Pancreas (tissue), 10 donors: ENCODE results near the gene OR2H2. TPM values are rescaled to one million over a fixed set of nuclear protein-coding genes. Genes with fewer than 3 reads are reported as not detected.

Experiments
- ATAC-seq, 4 donors: fragments of 200-7000 bp; cut with Tn5 transposase; one replicate each; pipeline versions ENCODE4 v1.8.0 to v1.9.1; 2020; ENCODE audit warnings: mild to moderate bottlenecking in 4 of 4, moderate library complexity in 4 of 4
- DNase-seq, 6 donors: peaks; one replicate each; pipeline ENCODE4 v3.0.0-alpha.2; 2020
- FAIRE-seq: peaks from 2 replicates; lab custom pipeline; 2012; peaks lifted over from hg19 to GRCh38; lab: Jason Lieb, UNC
- H3K27ac ChIP-seq, 4 donors: fragments of 200-600 bp; sonication (generic); 1 replicate in 3 of 4; 2 replicates in 1 of 4; pipeline versions ENCODE4 v1.5.0 to v1.8.0; 2020
- H3K27me3 ChIP-seq, 4 donors: fragments of 200-600 bp; one replicate each; pipeline ENCODE4 v1.8.0; 2021
- H3K36me3 ChIP-seq, 3 donors: fragments of 200-600 bp; sonication (generic) in 1 of 3; one replicate each; pipeline versions ENCODE4 v1.5.0 to v1.8.0; 2020 to 2021
- H3K4me1 ChIP-seq, 3 donors: fragments of 200-600 bp; one replicate each; pipeline ENCODE4 v1.8.0; 2021
- H3K4me3 ChIP-seq, 4 donors: fragments of 200-600 bp; sonication (generic) in 2 of 4; one replicate each; pipeline versions ENCODE4 v1.5.0 to v1.8.0; 2020 to 2021
- H3K9me3 ChIP-seq, 4 donors: fragments of 200-600 bp; one replicate each; pipeline ENCODE4 v1.8.0; 2021
- WGBS, 2 donors: extraction: QIAGEN DNeasy Blood & Tissue Kit; methylation state at CpG; one replicate each; pipeline ENCODE4 v1.1.7; 2013; 5-methylcytosine and 5-hydroxymethylcytosine counted together
- intact Hi-C, 3 donors: fragments of 100-400 bp; cut with DNase I; formaldehyde crosslinking; loops; one replicate each; pipeline versions ENCODE4 v1.11.1 to v1.14.2; 2022
- polyA plus RNA-seq, 2 donors: library from polyadenylated mRNA; stranded (reverse); fragments of 200-250 nt; gene quantifications; one replicate each; pipeline ENCODE4 v1.2.3, GENCODE V29; 2013
- total RNA-seq, 6 donors: library from RNA; stranded (reverse); fragmentation: NEBNext Ultra II Directional in 4 of 6; extraction: Animal tissue kit (Norgen Biotek cat#: 25700) in 4 of 6; gene quantifications; one replicate each; pipeline versions ENCODE4 v1.2.1 to v1.2.4, GENCODE V29; 2021 to 2023
- TF ChIP-seq, protein P1 (sequence below), 4 donors: fragments of 200-600 bp; sonication (generic) in 3 of 4; IDR thresholded peaks; one replicate each; pipeline versions ENCODE4 v1.5.0 to v1.8.0; 2021; ENCODE audit warnings: antibody characterized with exemption in 4 of 4
- donor health status: healthy with polysubstance abuse.
- donor health status: DM: no; HTN: no; CAD: no; lungs with moderate emphysema.
- donor health status: DM: no; HTN: no; CAD: no.
- donor health status: control.
- donor health status: control.
- donor health status: Bipolar disorder and iron deficiency.
- donor health status: DM: yes; HTN: yes; CAD: no.
- donor health status: DM: no; HTN: no; CAD: no.
- donor health status: DM: no; HTN: no; CAD: no.
- donor health status: DM: yes; HTN: yes; CAD: no.

The OR2H2 gene
- total and polyA plus RNA-seq, 8 donors, result not detected

DNA sequence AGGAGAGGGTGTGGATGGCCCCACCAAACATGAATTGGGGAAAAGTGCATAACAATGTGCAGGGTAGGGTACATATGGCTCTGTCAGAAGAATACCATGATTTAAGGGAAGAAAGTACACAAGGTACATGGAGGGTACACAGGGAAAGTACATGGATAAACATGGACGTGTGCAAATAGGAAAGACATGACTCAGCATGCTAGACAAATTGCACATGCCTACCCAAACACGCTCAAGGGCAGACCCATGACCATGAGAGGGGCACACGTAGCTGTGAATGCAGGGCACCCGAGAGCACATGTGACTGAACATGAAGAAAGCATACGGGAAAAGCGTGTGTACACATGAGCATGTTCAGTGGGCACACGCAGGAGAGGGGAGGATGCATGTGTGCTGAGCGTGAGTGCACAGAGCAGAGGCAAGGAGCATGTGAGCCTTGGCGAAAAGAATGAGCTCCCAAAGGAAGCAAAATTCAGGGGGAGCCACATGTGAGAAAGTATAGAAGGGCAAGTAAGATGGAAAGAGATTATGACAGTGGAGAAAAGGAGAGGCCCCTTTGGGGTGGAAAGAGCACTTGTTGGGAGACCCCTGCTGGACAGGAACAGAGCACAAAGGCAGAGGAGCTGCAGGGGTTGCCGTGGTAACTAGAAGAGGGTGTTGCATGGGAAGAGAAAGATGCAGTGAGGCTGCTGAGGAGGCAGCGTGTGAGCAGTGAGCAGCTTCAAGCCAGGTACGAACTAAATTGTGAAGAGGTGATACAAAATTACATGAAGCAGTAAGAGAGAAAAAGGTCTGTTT lies 17.8 kb downstream of the OR2H2 start:
- TF ChIP-seq, protein P1, sequence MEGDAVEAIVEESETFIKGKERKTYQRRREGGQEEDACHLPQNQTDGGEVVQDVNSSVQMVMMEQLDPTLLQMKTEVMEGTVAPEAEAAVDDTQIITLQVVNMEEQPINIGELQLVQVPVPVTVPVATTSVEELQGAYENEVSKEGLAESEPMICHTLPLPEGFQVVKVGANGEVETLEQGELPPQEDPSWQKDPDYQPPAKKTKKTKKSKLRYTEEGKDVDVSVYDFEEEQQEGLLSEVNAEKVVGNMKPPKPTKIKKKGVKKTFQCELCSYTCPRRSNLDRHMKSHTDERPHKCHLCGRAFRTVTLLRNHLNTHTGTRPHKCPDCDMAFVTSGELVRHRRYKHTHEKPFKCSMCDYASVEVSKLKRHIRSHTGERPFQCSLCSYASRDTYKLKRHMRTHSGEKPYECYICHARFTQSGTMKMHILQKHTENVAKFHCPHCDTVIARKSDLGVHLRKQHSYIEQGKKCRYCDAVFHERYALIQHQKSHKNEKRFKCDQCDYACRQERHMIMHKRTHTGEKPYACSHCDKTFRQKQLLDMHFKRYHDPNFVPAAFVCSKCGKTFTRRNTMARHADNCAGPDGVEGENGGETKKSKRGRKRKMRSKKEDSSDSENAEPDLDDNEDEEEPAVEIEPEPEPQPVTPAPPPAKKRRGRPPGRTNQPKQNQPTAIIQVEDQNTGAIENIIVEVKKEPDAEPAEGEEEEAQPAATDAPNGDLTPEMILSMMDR (IDR thresholded peaks at IDR 0.05), result no peak
- peaks cover 0 to 8% (median 0%) of the 10 kb centered on the region in 3 donors for H3K36me3 ChIP-seq

DNA sequence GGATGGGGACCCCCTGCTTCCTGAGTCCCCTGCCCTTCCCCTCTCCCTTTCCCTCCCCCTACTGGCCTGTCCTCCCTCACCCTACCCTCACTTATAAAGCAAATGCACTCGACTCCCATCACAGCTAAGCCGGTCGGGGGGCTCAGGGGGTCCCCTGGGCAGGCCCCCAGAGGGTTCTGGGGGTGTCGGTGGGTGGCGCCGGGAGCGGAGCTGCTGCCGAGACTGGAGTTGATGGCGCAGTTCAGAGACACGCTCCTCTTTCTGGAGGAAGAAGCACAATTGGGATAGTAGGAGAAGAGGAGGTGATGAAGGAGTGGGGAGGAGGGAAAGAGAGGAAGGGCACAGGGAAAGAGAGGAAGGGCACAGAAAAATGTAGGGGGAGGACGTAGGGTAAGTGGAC lies 18.5 kb downstream of the OR2H2 start:
- Histone ChIP-seq H3K27me3 (no peaks in the 10 kb centered on the region), H3K36me3 (peaks cover 0 to 8% (median 0%) of the 10 kb centered on the region in 3 donors), H3K4me1 (no peaks in the 10 kb centered on the region), H3K9me3 (no peaks in the 10 kb centered on the region), H3K4me3 (no peak overlapping the region), H3K27ac (no peak overlapping the region)
- 82 to 90% methylated on average over 11 of the region's 11 CpGs for WGBS, 2 donors
- ATAC-seq (no peak), DNase-seq (no peak), FAIRE-seq (no peak)
- intact Hi-C loops, result no loop called here
- TF ChIP-seq, protein P1 (IDR thresholded peaks at IDR 0.05), result no peak

More for the DNA sequence above, 17.8 kb downstream of the OR2H2 start:
- no peak overlapping the region for H3K27ac ChIP-seq
- ATAC-seq (no peak), FAIRE-seq (no peak), DNase-seq (no peak)
- H3K9me3 ChIP-seq, result no peaks in the 10 kb centered on the region
- H3K4me3 ChIP-seq, result no peak overlapping the region
- no peaks in the 10 kb centered on the region for H3K27me3 ChIP-seq
- intact Hi-C loops, result no loop called here
- H3K4me1 ChIP-seq, result no peaks in the 10 kb centered on the region
- 78 to 82% methylated on average over 12 of the region's 12 CpGs for WGBS, 2 donors

DNA sequence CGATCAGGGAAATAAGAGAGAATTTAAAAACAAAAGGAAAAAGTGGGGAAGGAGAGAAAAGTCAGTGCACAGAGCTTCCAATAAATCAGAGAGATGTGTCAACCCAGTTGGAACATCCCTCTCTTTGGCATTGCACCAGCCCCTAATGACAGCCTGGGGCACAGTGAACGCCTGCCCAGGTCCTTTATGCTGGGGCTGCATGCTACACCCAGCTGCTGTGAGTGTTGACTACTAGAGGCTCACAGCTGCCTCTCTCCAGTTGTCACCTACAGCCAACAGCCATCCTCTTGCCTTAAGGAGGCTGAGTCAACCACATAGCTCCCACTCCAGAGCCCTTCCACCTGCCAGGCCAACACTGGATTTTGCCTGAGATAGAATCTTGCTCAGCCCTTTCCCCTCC lies 19.0 kb downstream of the OR2H2 start:
- Histone ChIP-seq H3K36me3 (peaks cover 0 to 8% (median 0%) of the 10 kb centered on the region in 3 donors), H3K4me1 (no peaks in the 10 kb centered on the region), H3K4me3 (no peak overlapping the region), H3K9me3 (no peaks in the 10 kb centered on the region), H3K27ac (no peak overlapping the region), H3K27me3 (no peaks in the 10 kb centered on the region)
- DNase-seq, result no peak
- no peak for FAIRE-seq
- TF ChIP-seq, protein P1 (IDR thresholded peaks at IDR 0.05), result no peak
- no peak for ATAC-seq
- WGBS, 2 donors, result 89 to 90% methylated on average over 2 of the region's 2 CpGs
- intact Hi-C loops, result no loop called here

DNA sequence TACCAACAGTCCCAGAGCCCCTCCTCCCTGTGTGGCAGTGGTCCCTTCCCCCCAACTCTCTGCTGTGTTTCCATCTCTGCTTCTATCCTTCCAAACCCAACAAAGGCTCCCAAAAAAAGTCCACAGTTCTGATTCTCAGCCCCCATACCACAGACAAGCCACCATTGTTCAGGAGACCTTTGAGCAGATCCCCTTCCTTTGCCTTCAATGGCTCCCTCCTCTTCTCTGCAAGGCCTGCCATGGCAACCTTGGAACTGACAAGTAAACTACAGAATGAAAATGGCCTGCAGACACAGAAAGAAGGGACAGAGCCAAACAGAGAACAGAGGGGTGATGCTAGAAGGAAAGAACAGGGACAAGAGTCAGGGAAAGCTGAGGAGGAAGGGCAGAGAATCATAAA lies 23.2 kb downstream of the OR2H2 start:
- Histone ChIP-seq H3K27me3 (no peaks in the 10 kb centered on the region), H3K27ac (no peak overlapping the region), H3K4me1 (no peaks in the 10 kb centered on the region), H3K9me3 (no peaks in the 10 kb centered on the region), H3K36me3 (peaks cover 0 to 8% (median 0%) of the 10 kb centered on the region in 3 donors), H3K4me3 (no peak overlapping the region)
- no peak for ATAC-seq
- intact Hi-C loops, result no loop called here
- FAIRE-seq, result no peak
- no peak for DNase-seq
- TF ChIP-seq, protein P1 (IDR thresholded peaks at IDR 0.05), result no peak

DNA sequence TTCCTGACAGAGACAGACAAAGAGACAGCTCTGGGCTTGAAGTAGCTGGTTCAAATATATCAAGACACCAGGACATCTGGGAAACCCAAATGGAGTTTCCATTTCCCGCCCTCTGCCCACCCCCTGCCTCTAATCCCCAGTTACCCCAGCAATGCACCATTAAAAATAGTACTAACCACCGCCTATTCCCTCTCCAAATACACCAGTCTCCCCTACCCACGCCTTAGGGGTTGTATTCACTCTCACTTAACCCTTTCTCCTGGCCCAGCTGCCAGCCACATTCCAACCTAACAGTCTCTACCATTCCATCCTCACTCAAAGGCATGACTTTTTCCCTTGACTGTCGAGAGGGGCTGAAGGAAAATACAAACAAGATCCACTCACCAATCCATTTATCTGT lies 25.6 kb downstream of the OR2H2 start:
- WGBS, 2 donors, result 89 to 94% methylated on average over 4 of the region's 4 CpGs
- no peak overlapping the region for H3K4me3 ChIP-seq
- TF ChIP-seq, protein P1 (IDR thresholded peaks at IDR 0.05), result no peak
- intact Hi-C loops, result no loop called here
- peaks cover 0 to 8% (median 0%) of the 10 kb centered on the region in 3 donors for H3K36me3 ChIP-seq
- H3K27ac ChIP-seq, result no peak overlapping the region
- ATAC-seq (no peak), FAIRE-seq (no peak), DNase-seq (no peak)
- H3K27me3 ChIP-seq, result no peaks in the 10 kb centered on the region
- no peaks in the 10 kb centered on the region for H3K9me3 ChIP-seq
- H3K4me1 ChIP-seq, result no peaks in the 10 kb centered on the region
